GM10847 (cell line): ENCODE data around the gene KIAA1671.

Experiments used
- POLR2A ChIP-seq: IDR thresholded peaks from 2 replicates; pipeline ENCODE4 v1.6.1; 2011; ENCODE audit not compliant: insufficient read length; ENCODE audit errors: extremely low read depth

KIAA1671 gene

GRCh38 chr22:25054943-25055511, 102.5 kb downstream of the KIAA1671 start:
- no peak for TF ChIP-seq POLR2A

GRCh38 chr22:25057013-25057881, 104.7 kb downstream of the KIAA1671 start:
- TF ChIP-seq POLR2A, result no peak

GRCh38 chr22:25059438-25059837, 106.9 kb downstream of the KIAA1671 start:
- TF ChIP-seq POLR2A, result no peak

- TF ChIP-seq POLR2A, result no peak
Observed at GRCh38 chr22:25060522-25061071, 108.1 kb downstream of the KIAA1671 start.

GRCh38 chr22:25061134-25061533, 108.6 kb downstream of the KIAA1671 start:
- TF ChIP-seq POLR2A, result no peak

GRCh38 chr22:25061605-25062376, 109.3 kb downstream of the KIAA1671 start:
- TF ChIP-seq POLR2A, result no peak

GRCh38 chr22:25062386-25063085, 110.0 kb downstream of the KIAA1671 start:
- TF ChIP-seq POLR2A, result no peak

- no peak for TF ChIP-seq POLR2A
Observed at GRCh38 chr22:25064894-25065560, 112.5 kb downstream of the KIAA1671 start.

- no peak for TF ChIP-seq POLR2A
Observed at GRCh38 chr22:25066861-25067435, 114.4 kb downstream of the KIAA1671 start.

- no peak for TF ChIP-seq POLR2A
Observed at GRCh38 chr22:25067851-25068421, 115.4 kb downstream of the KIAA1671 start.

- TF ChIP-seq POLR2A, result no peak
Observed at GRCh38 chr22:25068707-25069106, 116.2 kb downstream of the KIAA1671 start.

- TF ChIP-seq POLR2A, result no peak
Observed at GRCh38 chr22:25069426-25069757, 116.9 kb downstream of the KIAA1671 start.

GRCh38 chr22:25069758-25070481, 117.4 kb downstream of the KIAA1671 start:
- TF ChIP-seq POLR2A, result no peak
